ENCODE results near the gene MARCHF10.

MARCHF10 gene

DNA sequence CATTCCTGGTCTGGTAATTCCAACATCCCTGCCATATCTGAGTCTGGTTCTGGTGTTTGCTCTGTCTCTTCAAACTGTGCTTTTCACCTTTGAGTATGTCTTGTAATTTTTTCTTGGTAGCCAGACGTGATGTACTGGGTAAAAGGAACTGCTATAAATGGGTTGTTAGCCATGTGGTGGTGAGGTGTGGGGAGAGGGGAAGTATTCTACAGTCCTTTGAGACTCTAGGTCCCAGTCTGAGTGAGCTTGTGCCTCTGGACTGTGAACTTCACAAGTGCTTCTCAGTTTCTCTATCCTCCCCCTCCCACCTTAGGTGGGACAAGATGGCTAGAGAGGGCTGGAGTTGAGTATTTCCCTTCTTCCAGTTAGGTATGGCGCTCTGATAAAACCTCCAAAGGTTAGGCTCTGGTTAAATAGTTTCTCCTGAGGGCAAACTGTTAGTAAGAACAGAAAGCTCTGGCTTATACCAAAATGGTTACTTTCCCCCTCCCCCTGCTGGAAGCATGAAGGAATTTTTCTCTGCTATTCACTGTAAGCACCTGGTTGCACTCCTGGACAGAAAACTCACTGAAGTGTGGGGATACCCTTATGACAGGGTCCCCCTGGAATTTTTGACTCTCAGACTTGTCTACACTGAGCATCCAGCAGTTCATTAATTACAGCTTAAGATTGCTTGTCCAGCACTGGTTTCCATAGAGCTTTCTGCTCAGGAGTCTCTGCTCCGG, 87.8 kb downstream of the MARCHF10 start:
- DNase-seq = no peak

DNA sequence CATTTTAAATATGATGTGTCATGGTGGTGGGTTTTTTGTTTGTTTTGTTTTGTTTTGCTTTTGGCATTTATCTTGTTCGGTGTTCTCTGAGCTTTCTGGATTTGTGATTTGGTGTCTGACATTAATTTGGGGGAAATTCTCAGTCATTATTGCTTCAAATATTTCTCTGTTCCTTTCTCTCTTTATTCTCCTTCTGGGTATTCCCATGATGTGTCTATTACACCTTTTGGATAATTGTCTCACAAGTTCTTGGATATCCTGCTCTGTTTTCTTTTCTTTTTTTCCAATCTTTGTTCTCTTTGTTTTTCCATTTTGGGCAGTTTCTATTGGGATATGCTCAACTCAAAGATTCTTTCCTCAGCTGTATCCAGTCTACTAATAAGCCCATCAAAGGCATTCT, 88.5 kb downstream of the MARCHF10 start:
- no peak for DNase-seq

DNA sequence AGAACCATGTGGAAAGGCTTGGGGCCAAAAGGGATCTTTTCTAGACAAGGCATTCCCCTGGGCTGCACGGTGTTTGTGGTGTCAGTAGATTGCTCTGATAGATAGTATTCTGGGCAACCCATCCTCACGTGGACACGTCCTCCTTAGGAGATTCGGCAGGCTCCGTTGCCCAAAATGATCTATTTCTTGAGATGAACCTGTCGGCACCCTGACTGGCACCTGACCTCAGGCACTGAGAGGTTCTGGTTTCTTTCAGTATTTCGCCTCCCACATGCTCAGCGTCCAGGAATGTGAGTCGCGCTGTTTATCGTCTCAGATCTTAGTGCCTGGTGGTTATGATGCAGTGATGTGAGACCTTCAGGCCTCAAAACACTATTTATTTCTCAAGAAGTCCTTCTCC, 89.7 kb downstream of the MARCHF10 start:
- no peak for DNase-seq

DNA sequence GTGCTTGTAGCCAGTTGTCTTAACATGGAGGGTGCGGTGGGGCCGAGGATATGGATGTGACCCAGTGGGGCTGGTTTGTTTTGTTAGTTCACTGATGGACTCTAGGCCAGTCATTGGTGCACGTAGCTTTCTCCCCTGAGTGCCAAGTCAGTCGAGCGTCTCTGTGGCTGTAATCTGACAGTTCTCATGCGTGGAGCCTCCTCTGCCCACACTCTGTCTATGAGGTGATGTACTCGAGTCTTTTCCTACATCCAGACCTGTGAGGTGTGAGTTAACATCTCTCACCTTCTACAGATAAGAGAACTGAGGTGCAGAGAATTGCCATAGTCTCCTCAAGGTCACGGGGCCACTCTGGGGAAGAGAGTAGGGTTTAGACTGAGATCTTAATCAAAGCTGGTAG, 90.2 kb downstream of the MARCHF10 start:
- no peak for DNase-seq

DNA sequence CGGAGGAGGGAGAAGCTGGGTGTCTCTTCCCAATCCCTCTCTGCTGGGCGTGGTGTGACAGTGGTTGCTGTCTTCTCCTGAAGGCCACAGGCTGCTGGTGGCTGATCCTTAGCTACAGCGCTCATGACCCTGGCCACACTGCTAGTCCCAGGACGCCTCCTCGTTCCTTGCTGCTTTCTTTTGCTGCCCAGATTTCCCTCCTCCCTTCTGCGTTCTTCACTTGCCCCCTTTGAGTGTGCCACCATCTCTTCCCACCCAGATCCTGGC, 90.6 kb downstream of the MARCHF10 start:
- no peak for DNase-seq

DNA sequence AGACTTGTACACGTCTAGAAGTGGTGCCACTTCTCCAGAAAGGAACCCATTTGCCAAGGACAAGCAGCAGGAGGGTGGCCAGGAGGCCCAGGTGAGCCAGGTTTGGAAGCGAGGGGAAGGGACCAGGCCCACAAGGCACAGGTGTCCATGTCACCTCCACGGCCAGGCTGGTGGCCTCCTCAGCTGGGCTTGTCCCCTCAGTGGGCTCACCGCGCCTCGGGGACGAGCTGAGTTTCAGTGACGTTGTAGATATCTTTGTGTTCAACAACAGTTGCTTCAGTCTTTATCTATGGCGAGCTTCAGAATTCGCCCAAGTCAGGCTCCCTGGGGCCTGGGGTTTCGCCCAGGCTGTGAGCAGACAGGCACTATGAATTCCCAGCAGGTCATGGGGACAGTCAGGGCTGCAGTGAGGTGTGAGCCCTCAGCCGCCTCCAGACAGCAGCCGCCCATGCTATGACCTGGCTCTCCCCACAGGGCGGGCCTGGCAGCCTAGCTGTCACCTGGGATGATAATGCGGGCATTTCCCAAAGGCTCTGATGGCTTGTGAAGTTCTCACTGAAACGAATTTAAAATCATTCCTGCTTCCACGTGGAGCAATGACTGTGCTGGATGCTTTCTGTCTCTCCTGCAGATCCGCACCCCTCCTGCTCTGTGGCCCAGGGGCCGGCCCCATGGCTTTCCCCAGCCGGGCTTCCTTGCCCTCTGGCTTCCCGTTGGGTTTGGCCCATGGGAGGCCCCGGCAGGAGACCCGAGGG, 91.1 kb downstream of the MARCHF10 start:
- DNase-seq = no peak

DNA sequence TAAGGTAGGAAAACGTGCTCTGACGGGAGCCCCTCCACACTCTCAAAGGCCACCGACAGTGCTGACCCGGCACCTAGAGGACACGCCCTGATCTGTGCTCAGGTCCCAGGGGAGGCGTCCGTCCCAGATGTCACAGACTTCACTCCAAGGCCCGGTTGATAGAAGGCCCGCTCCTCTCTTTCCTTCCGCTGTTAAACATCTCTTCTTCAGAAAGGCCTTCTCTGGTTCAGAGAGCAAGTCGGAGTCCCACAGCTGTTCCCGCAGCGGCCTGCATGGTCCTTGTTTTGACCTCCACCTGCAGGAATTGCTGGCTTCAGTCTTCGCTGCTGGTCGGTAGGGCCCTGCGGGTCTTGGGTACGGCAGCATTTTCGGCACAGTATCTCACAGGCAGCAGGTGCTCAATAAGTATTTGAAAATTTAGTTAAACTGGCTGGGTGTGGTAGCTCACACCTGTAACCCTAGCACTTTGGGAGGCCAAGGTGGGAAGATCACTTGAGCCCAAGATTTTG, 92.2 kb downstream of the MARCHF10 start:
- DNase-seq = no peak

DNA sequence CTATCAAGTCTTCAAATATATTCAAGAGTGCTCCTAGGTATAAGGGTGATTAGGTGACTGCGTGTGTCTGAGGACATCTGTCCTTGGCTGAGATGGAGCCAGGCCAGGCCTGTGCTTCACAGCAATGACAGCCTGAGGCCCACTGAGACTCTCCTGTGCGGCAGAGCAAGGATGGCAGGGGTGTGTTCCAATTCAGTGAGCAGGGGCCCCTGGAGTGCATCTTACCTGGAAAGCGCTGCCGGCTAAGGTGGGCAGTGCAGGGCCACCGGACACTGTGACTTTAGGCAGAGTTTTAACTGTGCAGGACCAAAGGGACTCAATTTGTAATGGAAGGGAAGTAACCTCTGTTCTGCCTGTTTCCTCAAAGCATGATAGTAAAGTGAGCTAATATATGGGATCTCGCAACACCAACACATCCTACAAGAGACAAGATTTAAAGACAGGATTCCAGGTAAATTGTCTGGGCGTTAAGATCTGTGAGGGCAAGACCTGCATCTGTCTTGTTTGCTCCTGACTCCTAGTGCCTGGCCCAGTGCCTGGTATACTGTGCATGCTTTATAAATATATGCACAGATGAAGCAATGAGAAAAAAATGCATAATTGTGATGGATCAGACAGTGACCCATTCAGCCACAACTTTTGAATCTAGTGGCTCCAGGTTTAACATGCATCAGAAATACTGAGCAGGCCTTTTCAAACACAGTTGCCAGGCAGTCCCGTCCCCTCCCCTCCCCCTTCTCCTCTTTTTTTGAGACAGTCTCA, 93.9 kb downstream of the MARCHF10 start:
- DNase-seq = no peak

DNA sequence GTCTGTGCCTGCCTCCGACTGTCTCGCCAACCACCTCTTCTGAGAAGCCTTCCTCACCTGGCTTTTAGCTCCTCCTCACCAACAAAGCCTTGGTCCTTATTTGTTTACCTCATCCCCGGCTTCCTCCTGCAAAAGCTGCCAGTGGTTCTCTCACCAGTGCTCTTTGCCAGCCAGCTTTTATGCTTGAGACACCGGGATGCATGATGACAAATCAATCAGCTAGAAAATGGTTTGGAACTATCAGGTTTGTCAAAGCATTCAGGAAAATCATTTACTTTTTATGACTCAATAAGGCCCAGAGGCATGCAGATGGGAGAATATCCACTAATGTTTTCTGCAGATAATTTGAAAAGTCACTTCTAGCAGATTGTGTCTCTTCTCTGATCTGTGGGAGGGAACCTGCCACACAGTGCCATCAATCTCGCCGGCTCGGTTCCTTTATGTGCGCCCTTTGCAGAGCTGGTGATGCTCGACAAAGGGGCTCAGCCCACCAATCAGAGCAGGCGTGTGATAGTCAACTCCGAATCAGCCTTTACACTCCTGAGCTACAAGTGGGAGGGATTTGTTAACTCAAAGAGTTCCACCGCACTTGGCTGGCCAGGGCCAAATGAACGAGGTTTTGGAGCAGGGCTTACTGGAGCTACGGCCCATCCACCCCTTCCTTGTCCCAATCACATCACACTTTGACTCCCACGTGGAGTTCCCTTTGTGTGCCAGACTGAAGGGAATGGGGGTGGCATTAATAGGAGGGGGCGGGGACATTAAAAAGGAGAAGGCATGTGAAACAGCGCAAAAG, 94.8 kb downstream of the MARCHF10 start:
- DNase-seq = peak in 6 of 56 donors; percentile 13 to 27 (median 18)

DNA sequence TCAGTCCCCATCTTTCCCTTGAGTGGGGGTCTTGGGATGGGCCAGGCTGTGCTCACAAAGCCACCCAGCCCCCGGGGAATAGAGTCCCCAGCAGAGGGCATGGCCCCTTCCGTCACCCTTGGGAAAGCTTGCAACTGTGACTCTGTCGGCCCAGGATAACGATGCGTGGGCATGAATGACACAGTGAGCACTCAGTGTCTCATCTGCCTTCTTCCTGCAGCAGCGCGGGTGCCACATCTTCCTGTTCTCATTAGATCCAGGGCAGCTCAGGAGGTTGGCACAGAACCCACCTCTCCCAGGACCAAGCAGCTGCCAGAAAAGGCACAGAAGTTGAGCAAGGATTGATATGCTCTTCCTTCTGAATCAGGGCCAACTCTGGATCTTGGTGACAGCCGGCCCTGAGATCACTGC, 95.9 kb downstream of the MARCHF10 start:
- DNase-seq = no peak

DNA sequence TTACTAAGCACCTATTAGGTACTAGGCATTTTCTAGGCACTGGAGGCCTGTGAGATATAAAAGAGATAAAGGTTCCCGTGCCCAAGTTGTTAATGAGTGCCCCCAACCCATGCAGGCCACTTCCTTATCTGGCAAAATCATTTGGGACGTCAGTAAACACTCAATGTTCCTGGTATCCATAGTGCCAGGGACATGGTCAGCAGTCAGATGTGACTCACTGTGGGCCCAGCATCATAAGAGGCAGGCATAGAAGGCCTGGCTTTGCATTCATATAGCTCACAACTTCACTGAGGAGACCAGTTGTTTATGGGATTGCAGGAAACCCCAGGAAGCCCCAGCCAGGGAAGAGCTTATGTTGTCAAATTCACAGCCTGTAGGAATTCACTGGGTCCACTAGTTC, 99.5 kb downstream of the MARCHF10 start:
- no peak for DNase-seq

DNA sequence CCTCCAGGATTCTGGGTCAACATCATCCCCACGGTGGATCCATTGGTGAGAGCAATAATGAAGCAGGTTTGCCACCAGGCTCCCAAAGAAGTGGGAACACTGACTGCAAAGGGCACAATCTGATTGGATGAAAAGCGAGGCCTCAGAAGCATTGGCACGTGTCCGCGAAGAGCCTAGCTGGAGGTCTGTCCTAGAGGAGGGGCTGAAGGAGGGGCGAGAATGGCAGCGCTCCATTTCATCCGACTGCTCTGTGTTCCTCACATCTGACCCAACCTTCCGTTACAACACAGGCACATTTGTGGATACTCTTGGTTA, 100.7 kb downstream of the MARCHF10 start:
- DNase-seq = no peak

DNA sequence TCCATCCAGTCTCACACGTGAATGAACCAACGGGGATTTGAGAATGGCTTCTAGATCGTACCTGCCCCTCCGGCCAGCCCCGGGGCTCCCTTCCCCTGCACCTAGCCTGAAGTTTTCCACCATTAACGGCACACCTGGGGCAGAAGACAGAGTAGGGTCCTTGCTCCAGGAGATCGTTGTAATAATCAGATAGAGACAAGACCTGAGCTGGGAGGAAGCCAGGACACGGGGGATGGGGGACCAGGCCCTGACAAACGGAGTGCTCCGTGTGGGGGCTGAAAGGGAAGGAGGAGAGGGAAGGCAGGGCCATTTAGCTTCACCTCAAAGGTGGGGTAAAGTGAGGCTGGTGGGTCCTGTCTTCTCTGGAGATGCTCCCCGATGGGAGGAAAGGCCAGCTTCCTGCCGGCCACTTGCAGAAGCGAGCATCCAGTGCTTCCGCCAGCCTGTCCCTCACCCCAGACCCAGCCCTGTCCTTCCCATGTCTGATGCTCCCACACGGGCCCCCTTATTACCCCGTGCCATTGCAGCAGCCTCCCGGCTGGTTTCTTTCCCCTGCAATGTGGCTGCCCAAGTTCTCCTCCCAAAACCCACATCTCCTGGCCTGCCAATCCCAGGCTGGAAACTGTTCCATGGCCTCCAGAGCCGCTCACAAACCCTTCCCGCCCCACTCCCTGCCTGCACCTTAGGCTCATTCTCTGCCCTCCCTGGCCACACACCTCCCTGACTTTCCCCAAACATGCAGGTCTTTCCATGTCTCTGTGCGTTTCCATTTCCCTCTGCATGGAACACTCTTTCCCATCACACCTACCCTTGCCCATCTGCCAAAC, 101.3 kb downstream of the MARCHF10 start:
- no peak for DNase-seq

DNA sequence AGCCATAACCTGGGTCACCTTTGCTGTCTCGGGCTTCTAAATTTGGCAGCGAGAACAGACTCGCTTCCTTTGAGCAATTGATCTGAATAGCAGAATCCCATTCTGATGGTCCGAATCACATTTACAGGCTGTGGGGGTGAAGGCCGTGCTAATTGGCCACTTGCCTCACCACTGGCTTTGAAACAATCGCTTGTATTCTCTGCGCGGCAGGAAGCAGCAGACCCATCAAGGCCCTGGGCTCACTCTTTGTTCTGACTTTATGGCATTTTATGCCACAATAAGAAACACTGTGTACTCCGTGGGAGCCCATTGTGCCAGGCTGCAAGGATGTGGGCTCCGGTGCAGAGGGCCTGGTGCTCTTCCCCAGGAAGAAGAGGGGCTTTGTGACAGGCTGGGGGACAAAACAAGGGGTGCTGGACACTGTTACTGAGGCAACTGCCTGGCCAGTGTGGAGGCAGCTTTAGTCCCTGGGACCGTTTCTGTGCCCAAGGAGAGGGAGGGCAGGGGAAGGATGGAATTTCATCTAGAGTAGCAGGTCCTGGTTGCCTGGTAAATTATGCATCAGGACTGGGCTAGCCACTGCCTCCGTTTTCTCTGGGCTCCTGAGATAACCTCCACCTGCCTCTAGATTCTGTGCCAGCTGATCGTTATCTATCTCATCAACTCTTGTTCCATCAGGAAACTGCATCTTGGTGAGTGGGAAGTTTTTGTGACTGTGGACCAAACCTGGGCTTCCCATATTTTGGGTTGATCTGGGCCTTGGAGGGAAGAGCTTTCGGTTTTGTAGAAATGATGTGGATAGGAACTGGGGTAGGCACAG, 102.1 kb downstream of the MARCHF10 start:
- DNase-seq = peak in 50 of 56 donors; percentile 29 to 85 (median 64)

DNA sequence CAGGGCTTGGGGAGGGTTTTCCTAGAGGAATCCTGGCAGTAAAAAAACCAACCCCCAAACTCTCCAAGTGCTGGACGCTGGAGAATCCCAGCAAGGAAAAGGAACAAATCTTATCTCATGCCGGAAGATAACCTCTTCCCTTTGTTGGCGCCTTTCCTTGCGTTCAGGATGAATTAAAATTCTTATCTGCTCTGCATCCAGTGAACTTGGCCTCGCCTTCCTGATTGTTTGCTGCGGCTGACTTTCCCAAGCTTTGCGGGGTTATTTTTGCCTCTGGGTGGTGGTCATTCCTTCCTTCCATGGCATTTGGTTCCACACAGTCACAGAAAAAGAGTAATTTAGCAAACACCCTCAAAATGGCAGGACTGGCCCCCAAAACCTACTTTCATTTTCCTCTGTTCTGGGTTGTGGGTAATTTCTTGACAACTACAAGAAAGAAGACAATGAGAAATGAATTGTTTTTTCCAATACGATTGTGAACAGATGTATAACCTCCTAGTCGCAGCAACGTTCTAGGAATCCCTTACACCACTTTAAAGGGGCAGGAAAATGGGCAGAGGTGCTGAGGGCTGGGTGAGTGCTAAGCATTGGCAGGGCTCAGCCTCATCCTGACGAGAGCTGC, 102.8 kb downstream of the MARCHF10 start:
- DNase-seq = peak in 6 of 56 donors; percentile 20 to 63 (median 31)

DNA sequence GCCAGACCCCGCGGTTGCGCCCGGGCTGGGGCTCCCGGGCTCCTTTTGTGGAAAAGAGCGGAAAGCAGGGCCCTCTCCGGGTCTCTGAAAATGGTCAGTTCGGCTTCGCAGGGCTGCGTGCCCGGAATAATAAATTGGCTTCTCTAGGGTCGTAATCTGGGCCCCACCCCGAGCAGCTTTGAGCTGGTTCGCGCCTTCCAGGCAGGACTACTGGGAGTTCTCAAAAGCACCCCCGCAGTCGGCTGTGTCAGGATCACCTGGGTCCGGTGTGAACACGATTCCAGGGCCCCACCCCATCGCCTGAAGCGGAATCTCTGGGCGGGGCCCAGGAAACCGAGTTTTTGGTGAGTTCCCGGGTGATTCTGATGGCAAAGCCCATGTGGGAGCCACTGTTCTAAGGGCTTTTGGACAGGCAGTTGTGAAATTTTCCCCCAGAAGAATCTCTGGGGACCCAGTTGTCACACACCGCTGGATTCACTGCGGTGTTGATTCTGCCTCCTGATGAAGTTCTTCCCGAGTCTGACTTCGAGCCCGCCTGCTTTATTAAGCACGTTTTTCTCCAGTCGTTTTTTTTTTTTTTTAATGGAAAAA, 103.6 kb downstream of the MARCHF10 start:
- DNase-seq = peak in 26 of 56 donors; percentile 12 to 73 (median 36)

DNA sequence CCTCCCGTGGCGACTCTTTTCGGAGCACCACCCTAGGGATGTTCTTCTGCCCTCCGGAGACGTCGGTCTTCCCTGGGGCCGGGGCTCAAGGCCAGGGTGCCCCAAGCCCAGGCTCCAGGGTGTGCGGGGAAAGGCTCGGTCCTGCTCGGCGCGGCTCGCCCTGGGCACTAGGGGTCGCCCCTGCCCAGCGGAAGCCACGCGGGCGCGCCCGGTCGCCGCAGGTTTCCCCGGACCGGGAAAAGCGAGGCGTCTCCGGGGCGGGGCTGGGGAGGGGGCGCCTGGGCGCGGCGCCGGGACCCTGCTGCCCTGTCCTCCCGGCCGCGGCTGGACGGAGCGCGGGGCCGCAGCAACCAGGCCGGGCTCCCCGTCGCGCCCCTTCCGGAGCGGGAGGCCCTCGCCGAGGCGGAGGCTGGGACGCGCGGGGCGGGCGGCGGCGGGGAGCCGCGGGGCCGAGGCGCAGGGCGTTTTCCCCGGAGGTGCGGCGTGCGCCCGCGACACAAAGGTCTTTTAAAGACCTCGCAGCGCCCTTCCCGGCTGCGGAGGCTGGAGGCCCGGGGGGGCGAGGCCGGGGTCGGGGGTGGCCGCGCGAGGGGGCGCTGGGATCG, 104.2 kb downstream of the MARCHF10 start:
- peak in 52 of 56 donors; percentile 12 to 84 (median 58) for DNase-seq

DNA sequence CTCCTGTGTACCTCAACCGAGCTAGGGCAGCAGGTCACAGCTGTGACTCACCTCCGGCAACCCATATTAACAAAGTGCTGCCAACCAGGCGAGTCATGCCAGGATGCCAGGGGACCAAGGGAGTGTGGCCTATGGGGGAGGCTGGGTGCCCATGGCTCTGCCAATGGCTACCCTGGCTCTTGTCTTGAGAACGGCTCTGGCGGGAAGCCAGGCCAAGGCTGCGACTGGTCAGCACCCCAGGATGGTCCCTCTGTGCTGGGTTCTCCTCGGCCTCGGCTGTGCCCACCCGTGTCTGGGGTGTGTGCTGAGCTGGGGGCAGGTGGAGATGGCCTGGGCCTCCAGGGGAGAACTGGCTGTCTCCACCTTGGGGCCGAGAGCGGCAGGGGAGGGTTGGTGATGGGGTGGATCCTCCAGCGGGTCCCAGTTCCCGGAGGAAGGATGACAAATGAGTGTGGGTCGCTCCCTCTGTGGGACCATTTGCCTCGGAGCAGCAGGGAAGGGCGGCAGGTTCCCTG, 104.8 kb downstream of the MARCHF10 start:
- DNase-seq = no peak

Measured in amygdala (tissue), 56 donors.